Panc1 (cell line): ENCODE data around the gene AK4. TPM values are rescaled to one million over a fixed set of nuclear protein-coding genes. Genes with fewer than 3 reads are reported as not detected.

Source experiments
- ATAC-seq: fragments of 200-7000 bp; cut with Tn5 transposase; 2 replicates; pipeline ENCODE4 v1.9.1; 2020; ENCODE audit warnings: mild to moderate bottlenecking, moderate library complexity
- BruUV-seq: library from RNA; stranded (reverse); fragments of 400-500 nt; replicated peaks from 2 replicates; lab custom pipeline; 2021; lab: Mats Ljungman, UMichigan
- CTCF ChIA-PET: fragments of 300-600 bp; sonication (Branson Sonifier 250); formaldehyde crosslinking; loops from one replicate; lab custom pipeline; 2022; ENCODE audit warnings: antibody characterized with exemption; lab: Charles Lee
- POLR2A ChIA-PET: fragments of 300-600 bp; sonication (Branson Sonifier 250); formaldehyde crosslinking; loops from one replicate; lab custom pipeline; 2022; ENCODE audit warnings: antibody characterized with exemption; lab: Charles Lee
- DNase-seq: peaks from one replicate; pipeline ENCODE4 v3.0.0-alpha.2; 2010; ENCODE audit warnings: low read depth, low spot score
- H3K27ac ChIP-seq: 2 replicates; pipeline ENCODE4 v1.5.1; 2011; ENCODE audit warnings: mild to moderate bottlenecking, low read length, inconsistent platforms
- H3K27me3 ChIP-seq: fragments of 200-500 bp; sonication (Bioruptor generic); 2 replicates; pipeline ENCODE4 v1.6.0; 2014; ENCODE audit warnings: low read length, inconsistent platforms; ENCODE audit not compliant: control insufficient read depth, insufficient read depth
- H3K36me3 ChIP-seq: fragments of 200-500 bp; sonication (Bioruptor generic); 2 replicates; pipeline ENCODE4 v1.5.1; 2014; ENCODE audit warnings: inconsistent platforms, mild to moderate bottlenecking, low read length, moderate library complexity; ENCODE audit not compliant: control insufficient read depth, insufficient read depth
- H3K4me1 ChIP-seq: 2 replicates; pipeline ENCODE4 v1.5.1; 2011; ENCODE audit warnings: inconsistent platforms, mild to moderate bottlenecking, low read length, moderate library complexity; ENCODE audit not compliant: control insufficient read depth, insufficient read depth
- H3K4me3 ChIP-seq, 2 experiments: 2 replicates each; pipeline ENCODE4 v1.5.1; 2011 to 2012; ENCODE audit warnings: low read depth in 2 of 2, low read length in 2 of 2, mild to moderate bottlenecking in 2 of 2, inconsistent platforms in 1 of 2, moderate library complexity in 1 of 2
- H3K9me3 ChIP-seq: fragments of 200-500 bp; sonication (Bioruptor generic); 2 replicates; pipeline ENCODE4 v1.5.1; 2014; ENCODE audit warnings: low read depth, mild to moderate bottlenecking, inconsistent platforms, low read length, moderate library complexity; ENCODE audit not compliant: control insufficient read depth, insufficient read depth
- CTCF ChIP-seq: fragments of 450-650 bp; IDR thresholded peaks from 2 replicates; pipeline ENCODE4 v1.5.1; 2017; ENCODE audit warnings: mild to moderate bottlenecking
- POLR2AphosphoS5 ChIP-seq: IDR thresholded peaks from 2 replicates; pipeline ENCODE4 v1.6.1; 2012; ENCODE audit warnings: mild to moderate bottlenecking, low read depth, low read length, moderate library complexity
- REST ChIP-seq, 2 experiments: IDR thresholded peaks; 2 replicates each; pipeline ENCODE4 v1.6.1; 2011 to 2012; ENCODE audit warnings: low read depth in 2 of 2, control low read depth in 1 of 2, low read length in 1 of 2, mild to moderate bottlenecking in 1 of 2, moderate library complexity in 1 of 2; ENCODE audit not compliant: insufficient read depth in 1 of 2
- SIN3A ChIP-seq: IDR thresholded peaks from 2 replicates; pipeline ENCODE4 v1.6.1; 2012; ENCODE audit warnings: low read depth, mild to moderate bottlenecking, low read length, moderate library complexity, borderline replicate concordance; ENCODE audit not compliant: insufficient read depth
- TCF7L2 ChIP-seq: IDR thresholded peaks from 2 replicates; pipeline ENCODE4 v1.6.1; 2011; ENCODE audit warnings: mild to moderate bottlenecking, low read depth, low read length, inconsistent platforms
- in situ Hi-C: cut with HindIII; loops from 2 replicates; pipeline ENCODE4 v1.10.0; 2016; ENCODE audit warnings: low sequenced_read_pairs, low pct_unique_long_range_greater_than_20kb
- intact Hi-C: fragments of 100-400 bp; cut with micrococcal nuclease; formaldehyde crosslinking; loops from one replicate; pipeline ENCODE4 v1.10.0; 2022; ENCODE audit not compliant: unreplicated experiment
- total RNA-seq: library from RNA; stranded (reverse); gene quantifications from one replicate; pipeline ENCODE4 v1.2.1, GENCODE V29; 2021; ENCODE audit not compliant: unreplicated experiment

AK4 gene
- total RNA-seq, 1 experiment from 2014 or later, result 26.8 TPM

- Histone ChIP-seq H3K4me3 (no peak overlapping the region), H3K27ac (no peak overlapping the region), H3K36me3 (no peaks in the 10 kb centered on the region), H3K4me1 (no peaks in the 10 kb centered on the region), H3K9me3 (no peaks in the 10 kb centered on the region), H3K27me3 (no peaks in the 10 kb centered on the region)
- in situ Hi-C loops, result no loop called here
- no TSS peak for BruUV-seq
- no peak for DNase-seq
- no peak for ATAC-seq
- ChIA-PET CTCF (no interaction called here), POLR2A (no interaction called here)
- intact Hi-C loops, result no loop called here
- TF ChIP-seq POLR2AphosphoS5 (no peak), SIN3A (no peak), TCF7L2 (no peak), REST (IDR thresholded peaks at IDR 0.05; ENCODE audit: insufficient read depth in 1 of 2, low read depth in 2 of 2, low read length in 1 of 2) (no peak), CTCF (no peak)
These were observed 52.4 kb downstream of the AK4 start for GRCh38 chr1:65200411-65200810.

- H3K36me3 ChIP-seq, result no peaks in the 10 kb centered on the region
- ATAC-seq, result no peak
- in situ Hi-C loops (no loop called here), intact Hi-C loops (no loop called here)
- no peak overlapping the region for H3K4me3 ChIP-seq
- TF ChIP-seq CTCF, result no peak
- no peak for TF ChIP-seq TCF7L2
- TF ChIP-seq REST (IDR thresholded peaks at IDR 0.05; ENCODE audit: insufficient read depth in 1 of 2, low read depth in 2 of 2, low read length in 1 of 2), result no peak
- no peak for TF ChIP-seq POLR2AphosphoS5
- POLR2A ChIA-PET, result no interaction called here
- no peak for DNase-seq
- no peaks in the 10 kb centered on the region for H3K4me1 ChIP-seq
- no peak overlapping the region for H3K27ac ChIP-seq
- BruUV-seq, result no TSS peak
- CTCF ChIA-PET, result interaction anchor here (0.6 to 0.9 kb wide), 4 partner anchors 10 to 143 kb away, joined by 3 to 8 read pairs (median 4); no protein-coding TSS in a partner anchor
- H3K9me3 ChIP-seq, result no peaks in the 10 kb centered on the region
- H3K27me3 ChIP-seq, result no peaks in the 10 kb centered on the region
These were observed 58.8 kb downstream of the AK4 start for GRCh38 chr1:65206836-65207235.
